GM21367 (cell line): ENCODE measurements around the gene LGALS1.

ENCODE experiments used
- ATAC-seq: cut with Tn5 transposase; IDR thresholded peaks from one replicate; pipeline ENCODE4 v1.9.1; 2021; ENCODE audit not compliant: unreplicated experiment

The LGALS1 gene

GRCh38 chr22:37674951-37675929, at the start of gene LGALS1:
TSS of gene LGALS1 (plus strand) at chr22:37675636. CDS start at chr22:37675703, 67 bp downstream.
- ATAC-seq: peak; percentile 37

GRCh38 chr22:37625737-37626136, 49.7 kb upstream of the LGALS1 start:
- ATAC-seq: no peak

DNA sequence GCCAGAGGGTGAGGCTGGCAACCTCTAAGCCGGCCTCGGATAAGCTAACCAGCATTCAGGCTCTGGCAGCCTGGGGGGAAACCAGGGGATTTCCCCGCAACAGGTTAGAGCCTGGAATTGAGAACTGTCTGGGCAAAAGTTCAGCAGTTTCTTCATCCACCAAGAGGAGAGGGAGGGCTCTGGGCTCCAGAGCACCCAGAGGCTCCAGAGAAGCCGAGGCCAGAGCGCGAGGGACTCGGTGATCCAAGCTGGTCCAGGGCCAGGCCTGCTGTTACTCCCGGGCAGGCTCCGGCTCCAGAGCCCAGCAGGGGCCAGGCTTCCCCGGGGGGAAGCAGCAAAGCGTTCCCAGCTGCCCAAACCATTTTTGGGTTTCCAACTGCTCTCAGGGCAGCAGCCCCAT, 49.3 kb upstream of the LGALS1 start:
- ATAC-seq: no peak

GRCh38 chr22:37626556-37627075, 48.8 kb upstream of the LGALS1 start:
- ATAC-seq: no peak

- ATAC-seq: no peak
These were observed 48.3 kb upstream of the LGALS1 start for GRCh38 chr22:37627121-37627520.

DNA sequence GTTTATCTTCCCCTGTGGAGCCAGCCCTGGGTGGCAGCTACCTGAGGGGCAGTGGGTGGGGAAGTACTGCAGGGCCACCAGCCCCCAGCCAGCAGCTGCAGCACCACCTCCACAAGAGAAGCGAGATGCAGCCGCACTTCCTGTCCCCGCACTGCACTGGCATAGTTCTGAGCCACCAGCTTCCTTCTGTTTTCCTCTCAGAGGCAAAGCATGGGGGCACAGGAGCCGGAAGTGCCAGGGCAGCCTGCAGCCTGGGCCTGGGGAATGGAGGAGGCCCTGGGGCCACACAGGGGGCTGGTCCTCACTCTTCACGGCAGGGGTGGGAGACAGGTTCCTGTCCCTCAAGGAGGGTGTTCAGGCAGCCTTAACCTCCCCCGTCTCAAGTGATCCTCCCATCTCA, 47.9 kb upstream of the LGALS1 start:
- ATAC-seq: no peak

- ATAC-seq: no peak
These were observed 46.6 kb upstream of the LGALS1 start for GRCh38 chr22:37628830-37629229.

DNA sequence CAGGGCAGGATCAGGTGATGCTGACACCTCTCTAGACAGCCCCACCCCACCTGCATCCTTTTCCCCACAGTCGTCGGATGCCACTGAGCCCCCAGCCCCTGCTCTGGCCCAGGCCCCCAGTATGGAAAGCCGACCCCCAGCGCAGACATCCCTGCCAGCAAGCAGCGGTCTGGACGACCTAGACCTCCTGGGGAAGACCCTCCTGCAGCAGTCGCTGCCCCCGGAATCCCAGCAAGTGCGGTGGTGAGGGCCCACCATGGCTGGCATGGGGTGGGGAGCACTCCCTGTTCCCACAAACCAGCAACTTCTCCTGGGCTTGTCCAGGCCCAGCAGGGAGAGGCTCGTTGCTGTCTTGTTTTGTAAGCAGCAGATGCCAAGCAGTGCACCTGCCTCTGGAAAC, 45.5 kb upstream of the LGALS1 start:
- no peak for ATAC-seq

DNA sequence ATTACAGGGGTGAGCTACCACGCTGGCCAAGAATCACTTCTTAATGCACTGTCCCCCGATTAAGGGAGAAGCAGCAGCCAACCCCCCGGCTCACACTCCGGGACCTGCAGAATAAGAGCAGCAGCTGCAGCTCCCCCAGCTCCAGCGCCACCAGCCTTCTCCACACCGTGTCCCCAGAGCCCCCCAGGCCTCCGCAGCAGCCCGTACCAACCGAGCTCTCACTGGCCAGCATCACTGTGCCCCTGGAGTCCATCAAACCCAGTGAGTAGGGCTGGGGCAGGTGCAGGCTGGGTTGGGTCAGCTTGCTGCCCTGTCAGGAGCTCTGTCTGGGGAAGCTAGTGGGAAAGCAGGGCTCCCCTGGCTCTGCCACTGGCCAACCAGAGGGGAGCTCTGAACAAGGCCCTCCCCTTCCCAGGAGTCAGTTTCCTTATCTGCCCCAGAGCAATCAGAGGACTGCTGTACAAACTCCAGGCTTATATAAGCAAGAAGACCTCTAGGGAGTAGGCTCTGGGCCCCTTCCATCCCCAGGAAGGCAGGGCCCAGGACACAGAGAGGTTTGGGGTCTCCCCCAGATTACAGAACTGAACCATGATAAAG, 44.5 kb upstream of the LGALS1 start:
- no peak for ATAC-seq

- no peak for ATAC-seq
These were observed 43.8 kb upstream of the LGALS1 start for GRCh38 chr22:37631448-37632173.

- ATAC-seq: peak; percentile 12
These were observed 43.0 kb upstream of the LGALS1 start for GRCh38 chr22:37632174-37633088.

DNA sequence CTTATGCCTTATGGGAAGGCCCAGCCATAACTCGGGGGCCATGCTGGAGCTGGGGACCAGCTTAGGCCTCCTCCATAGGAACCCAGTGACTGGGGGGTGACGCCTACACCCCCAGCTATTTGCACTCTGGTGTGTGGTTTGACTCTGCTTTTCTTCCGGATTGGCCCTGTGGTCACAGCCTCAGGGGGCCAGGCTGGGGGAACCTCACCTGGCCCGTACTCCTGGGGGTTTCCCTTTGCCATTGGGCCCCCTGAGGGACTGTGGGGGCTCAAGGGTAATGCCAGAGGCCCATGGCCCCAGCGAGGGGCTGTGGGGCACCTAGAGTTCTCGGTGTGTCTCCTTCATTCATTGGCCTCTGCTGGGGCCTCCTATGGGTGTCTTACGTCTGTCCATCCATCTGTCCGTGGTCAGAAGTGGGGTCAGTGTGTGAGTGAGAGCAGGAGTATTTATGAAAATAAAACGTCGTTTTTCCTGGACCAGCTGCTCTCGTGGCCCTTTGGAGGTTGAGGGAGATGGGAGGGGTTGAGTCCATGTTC, 42.3 kb upstream of the LGALS1 start:
- peak; percentile 37 for ATAC-seq

DNA sequence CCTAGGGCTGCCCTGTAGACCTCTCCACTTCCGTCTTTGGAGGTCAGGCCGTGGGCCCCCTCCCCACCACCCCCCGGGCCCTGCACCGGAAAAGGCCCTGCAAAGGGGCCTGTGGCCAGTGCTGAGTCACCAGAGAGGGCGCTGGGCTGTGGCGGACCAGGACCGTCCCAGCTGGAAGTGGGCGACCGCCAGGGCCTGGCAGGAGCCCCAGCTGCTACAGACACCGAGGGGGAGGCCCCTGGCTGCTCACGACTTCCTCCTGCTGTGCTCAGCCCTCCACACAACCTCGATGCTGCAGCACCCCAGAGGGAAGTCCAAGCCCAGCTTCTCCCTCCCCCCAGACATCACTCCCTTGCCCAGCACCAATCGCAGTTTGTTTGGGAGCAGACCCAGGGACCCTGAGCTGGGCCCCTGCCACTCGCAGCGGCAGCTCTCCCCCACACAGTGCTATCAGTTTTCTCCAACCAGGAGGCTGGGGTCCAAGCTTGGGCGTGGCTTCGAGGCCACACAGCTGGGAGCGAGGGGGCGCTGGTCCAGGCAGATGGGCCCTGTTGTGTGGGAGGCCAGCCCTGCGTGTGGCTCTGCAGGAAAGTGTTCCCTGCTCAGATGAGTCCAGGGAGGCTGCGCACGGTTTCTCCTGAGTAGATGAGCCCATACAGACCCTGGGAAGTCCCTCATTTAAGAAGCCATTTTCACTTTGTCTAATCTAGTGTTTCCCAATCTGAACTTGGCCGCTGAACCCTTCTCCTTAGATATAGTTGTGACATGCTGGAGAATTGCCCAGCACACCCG, 41.6 kb upstream of the LGALS1 start:
- peak; percentile 39 for ATAC-seq

GRCh38 chr22:37634417-37634924, 41.0 kb upstream of the LGALS1 start:
- ATAC-seq: no peak

DNA sequence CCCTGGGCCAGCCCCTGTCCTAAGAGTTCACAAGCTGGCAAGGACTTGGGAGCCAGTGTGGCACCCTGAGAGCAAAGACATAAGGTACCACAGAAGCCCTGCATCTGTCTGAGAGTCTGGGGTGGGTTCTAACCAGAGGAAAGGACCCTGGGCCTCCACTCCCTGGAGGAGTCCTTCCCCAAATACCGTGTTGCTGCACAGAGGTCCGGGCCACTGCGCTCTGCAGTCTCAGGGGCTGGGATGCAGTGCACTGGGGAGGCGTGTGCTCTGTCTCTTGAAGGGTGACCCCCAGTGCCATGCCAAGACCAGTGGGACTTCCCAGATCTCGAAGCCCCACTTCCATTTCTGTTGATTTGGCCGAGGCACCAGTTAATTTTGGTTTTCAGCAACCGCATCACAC, 40.3 kb upstream of the LGALS1 start:
- ATAC-seq: no peak

DNA sequence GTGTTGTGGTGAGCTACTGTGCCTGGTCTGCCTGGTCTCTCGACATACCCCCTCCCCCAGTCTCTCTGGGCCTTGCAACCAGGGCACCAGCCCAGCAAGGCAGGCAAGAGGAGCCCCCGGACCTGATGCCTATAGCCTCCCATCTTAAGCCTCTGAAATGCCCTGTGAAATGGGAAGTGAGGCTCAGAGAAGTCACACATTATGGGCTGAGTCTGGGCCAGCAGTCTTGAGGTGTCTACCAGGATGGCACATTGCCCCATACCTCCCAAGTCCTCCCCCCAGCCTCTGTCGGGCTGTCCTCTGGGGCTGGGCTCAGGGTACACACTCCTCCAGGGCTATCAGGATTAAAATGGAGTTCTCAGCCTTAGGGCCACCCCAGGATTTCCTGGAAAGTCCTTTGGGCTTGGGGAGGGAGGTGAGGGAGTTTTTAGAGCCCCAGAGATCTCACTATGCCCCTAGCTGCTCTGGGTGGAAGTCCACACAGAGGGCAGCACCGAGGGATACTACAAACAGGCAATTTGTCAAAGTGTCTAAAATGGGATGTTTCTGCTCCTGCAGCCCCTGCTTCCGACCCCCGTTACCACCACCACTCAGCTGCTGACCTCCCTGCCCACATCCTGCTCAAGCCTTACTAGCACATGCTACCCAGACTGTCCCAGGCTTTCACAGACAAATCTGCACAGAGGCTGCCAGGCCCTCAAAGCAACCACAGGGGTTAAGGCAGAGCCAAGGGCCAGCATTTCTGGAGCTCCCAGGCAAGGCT, 39.1 kb upstream of the LGALS1 start:
- ATAC-seq: no peak

GRCh38 chr22:37636949-37637273, 38.5 kb upstream of the LGALS1 start:
- ATAC-seq: no peak

- no peak for ATAC-seq
These were observed 36.9 kb upstream of the LGALS1 start for GRCh38 chr22:37638391-37639069.
